GM19025 (cell line): ENCODE measurements around the gene SLC25A12.
"Not testable (repeated sequence)": the region's sequence is repeated elsewhere in the genome, so short reads cannot be mapped to it uniquely, and the experiment has no call there.

ENCODE experiments used
- ATAC-seq: cut with Tn5 transposase; IDR thresholded peaks from one replicate; pipeline ENCODE4 v1.9.1; 2021; ENCODE audit warnings: mild to moderate bottlenecking, low read depth, moderate library complexity; ENCODE audit not compliant: unreplicated experiment

The SLC25A12 gene

GRCh38 chr2:171893824-171894611 is at the start of gene SLC25A12:
SLC25A12 (minus strand) TSS chr2:171894244; CDS start chr2:171894214, 30 bp downstream.
- ATAC-seq, result peak; percentile 94

DNA sequence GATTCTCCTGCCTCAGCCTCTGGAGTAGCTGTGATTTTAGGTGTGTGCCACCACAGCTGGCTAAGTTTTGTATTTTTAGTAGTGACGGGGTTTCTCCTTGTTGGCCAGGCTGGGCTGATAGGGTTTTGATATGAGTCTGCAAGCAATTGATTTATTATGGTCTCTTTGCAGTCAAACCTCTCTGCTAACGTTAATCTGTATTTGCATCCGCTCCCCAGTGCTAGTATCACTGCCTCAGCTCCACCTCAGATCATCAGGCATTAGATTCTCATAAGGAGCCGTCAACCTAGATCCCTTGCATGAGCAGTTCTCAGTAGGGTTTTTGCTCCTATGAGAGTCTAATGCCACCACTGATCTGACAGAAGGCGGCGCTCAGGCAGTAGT is 47.3 kb upstream of the SLC25A12 start:
- ATAC-seq, result no peak

- no peak for ATAC-seq
These were observed 45.7 kb upstream of the SLC25A12 start for GRCh38 chr2:171939743-171940071.

- no peak for ATAC-seq
These were observed 45.2 kb upstream of the SLC25A12 start for GRCh38 chr2:171939058-171939742.

DNA sequence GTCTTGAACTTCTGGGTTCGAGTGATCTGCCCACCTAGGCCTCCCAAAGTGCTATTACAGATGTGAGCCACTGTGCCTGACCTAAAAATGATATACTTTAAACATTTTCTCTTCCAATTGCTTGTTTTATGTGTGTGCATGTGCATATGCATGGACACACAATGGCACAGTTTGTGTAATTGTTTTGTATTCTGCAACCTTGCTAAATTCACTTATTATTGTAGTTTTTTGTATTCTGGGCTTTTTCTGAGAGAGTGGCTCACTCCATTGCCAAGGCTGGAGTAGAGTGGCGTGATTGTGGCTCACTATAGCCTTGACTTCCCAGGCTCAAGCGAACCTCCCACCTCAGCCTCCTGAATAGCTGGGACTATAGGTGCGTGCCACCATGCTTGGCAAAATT is 36.3 kb upstream of the SLC25A12 start:
- ATAC-seq, result no peak

DNA sequence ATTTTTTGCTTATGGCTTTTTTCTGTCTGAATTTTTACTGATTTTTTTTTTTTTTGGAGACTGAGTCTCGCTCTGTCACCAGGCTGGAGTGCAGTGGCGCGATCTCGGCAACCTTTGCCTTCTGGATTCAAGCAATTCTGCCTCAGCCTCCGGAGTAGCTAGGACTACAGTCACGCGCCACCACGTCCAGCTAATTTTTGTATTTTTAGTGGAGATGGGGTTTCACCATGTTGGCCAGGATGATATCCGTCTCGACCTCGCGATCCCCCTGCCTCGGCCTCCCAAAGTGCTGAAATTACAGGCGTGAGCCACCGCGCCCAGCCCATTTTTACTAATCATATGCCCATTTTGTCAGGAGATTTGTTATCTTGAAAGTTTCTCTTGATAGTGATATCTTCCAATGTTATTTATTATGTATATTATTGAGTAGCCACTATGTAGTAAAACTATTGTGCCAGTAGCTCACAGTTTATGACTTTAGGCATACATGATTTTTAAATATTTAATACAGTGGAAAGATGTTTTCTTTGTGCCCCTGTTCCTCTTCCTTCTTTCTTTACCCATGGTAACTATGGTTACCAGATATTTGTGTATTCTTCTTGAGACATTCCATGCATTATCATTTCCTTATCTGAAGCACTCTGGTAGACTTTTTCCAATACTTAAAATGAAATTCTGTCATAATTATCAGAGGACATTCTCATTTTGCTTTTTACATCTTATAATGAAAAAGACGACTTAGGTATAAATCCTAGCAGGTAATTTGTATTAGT is 30.3 kb upstream of the SLC25A12 start:
- no peak for ATAC-seq

GRCh38 chr2:171923206-171923605 is 29.2 kb upstream of the SLC25A12 start:
- ATAC-seq, result no peak

GRCh38 chr2:171922230-171923022 is 28.4 kb upstream of the SLC25A12 start, which contains the start of gene HAT1:
HAT1 (plus strand) TSS chr2:171922461; CDS start chr2:171922501, 40 bp downstream.
- ATAC-seq, result peak; percentile 99

DNA sequence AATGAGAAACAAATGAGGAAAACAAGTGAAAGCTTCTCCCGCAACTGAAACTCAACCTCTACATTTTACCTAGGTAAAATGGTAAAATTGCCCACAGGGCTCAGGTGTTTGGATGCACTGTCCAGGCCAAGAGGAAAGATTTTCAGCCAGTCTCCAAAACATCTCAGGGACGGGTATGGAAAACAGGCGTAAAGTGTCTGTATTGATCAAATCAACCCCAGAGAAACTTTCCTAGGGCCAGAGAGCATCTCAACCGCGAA is 27.9 kb upstream of the SLC25A12 start:
- peak; percentile 2 for ATAC-seq

DNA sequence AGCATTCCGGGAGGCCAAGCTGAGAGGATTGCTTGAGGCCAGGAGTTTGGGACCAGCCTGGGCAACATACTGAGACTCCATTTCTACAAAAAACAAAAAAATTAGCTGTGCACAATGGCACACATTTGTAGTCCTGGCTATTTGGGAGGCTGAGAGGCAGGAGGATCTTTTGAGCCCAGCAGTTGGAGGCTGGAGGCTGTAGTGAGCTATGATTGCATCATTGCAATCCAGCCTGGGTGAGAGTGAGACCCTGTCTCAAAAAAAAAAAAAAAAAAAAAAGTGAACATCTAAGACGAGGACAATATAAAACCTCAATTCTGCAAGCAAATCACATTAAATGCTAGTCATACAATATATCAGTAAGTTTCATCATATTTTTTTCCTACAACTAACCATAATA is 25.4 kb upstream of the SLC25A12 start:
- ATAC-seq, result no peak

GRCh38 chr2:171913517-171913916 is 19.5 kb upstream of the SLC25A12 start:
- no peak for ATAC-seq

GRCh38 chr2:171910494-171910893 is 16.4 kb upstream of the SLC25A12 start:
- no peak for ATAC-seq

DNA sequence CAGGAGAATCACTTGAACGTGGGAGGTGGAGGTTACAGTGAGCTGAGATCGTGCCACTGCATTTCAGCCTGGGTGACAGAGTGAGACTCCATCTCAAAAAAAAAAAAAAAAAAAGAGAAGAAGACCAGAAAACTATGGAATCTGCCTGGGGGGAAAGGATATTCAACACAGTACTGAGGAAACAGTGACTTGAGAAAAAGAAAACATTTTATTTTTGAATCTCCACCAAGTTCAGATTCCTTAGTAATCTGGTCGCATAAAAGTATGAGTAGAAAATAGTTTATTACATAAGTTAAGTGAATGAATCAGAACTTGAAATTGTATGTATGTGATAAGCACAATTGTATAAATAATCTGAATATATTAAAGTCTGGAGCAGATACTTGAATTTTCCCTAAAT is 15.2 kb upstream of the SLC25A12 start:
- ATAC-seq, result no peak

DNA sequence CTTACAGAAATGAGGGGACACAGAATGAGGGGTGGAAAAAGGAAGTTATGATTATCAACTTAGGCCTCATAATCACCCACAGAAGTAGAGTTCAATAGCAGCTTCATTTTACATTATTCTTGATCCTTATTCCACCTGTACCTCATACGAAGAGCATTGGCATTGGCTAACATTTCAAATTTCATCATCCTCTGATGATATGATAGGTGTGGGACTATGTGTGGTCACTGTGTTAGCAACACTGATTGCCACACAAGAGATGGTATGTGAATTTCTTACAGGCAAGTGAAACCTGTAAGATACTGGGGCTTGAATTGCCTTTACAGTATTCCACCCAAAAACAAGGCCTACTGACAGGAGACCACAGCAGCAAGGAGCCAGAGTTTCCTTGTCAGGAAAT is 14.2 kb upstream of the SLC25A12 start:
- no peak for ATAC-seq

DNA sequence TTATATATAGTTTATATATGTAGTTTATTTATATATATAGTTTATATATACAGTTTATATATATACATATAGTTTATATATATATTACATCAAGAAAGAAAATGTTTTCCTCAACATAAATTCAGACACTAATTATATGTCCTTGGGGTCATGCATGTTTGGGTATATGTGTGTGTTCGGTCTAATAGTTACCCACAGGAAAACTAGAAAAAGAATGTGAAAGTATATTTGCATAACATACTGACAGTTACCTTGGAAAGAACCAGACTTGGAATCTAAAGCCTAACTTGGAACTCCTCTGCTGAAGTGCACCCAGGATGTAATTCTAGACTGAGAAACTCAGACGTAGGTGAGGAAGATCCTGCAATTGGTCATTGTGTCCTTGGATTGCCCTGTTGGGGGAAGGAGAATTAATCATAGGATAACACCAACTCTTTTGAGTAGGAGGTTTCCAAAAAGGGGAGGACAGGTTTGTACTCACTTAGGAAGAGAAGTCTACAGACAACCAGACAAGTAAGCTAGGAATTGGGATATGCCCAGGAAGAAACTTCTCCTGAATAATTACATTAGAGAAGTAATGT is 8.9 kb upstream of the SLC25A12 start:
- no peak for ATAC-seq

- not testable (repeated sequence) for ATAC-seq
These were observed 5.7 kb upstream of the SLC25A12 start for GRCh38 chr2:171899623-171900282.

GRCh38 chr2:171895786-171896185 is 1.7 kb upstream of the SLC25A12 start:
- no peak for ATAC-seq

DNA sequence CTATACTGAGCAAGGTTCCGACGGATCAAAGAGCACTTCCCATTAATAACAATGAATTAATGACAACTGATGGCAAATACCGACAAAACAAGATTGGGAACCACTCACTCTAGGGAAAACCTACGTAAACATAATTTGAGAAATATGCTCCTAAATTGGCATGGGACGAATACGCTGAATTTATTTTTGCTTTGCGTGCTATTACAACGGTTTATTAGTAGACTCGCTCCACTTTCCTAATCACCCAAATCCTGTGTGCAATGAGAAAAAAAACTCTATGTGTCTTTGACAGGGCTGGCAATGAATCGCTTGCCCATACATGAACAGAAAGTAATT is 536 bp upstream of the SLC25A12 start:
- ATAC-seq, result no peak

DNA sequence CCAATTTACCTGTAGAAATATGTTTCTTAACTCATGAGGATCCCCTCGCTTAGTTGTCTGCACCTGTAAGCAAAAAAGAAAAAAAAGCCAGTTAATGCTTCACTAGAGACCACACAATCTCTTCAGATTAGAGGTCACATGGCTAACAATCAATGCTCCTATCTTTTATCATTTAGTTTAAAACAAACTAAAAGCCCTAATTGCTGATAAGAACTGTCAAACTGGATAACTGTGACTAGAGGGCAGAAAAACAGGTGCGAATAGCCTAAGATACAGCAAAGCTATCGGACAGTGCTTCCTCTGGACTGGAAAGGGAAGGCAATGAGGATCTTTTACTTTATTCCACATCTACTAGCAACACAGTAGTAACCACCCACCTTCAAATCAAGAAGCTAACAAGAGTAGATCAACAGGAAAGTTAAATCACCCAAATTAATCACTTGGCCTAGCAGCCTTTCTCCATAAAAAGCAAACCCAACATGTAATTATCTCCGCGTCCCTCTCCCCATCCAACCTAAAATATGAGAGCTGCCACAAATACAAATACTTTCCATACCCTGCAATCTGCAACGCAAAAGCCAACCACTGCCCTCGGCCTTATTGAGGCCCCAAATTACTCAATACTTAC is 734 bp downstream of the SLC25A12 start:
- ATAC-seq, result no peak

- no peak for ATAC-seq
These were observed 4.2 kb downstream of the SLC25A12 start for GRCh38 chr2:171889808-171890207.
